Measurements from ENCODE around the gene KIF5B. TPM values are rescaled to one million over a fixed set of nuclear protein-coding genes. Genes with fewer than 3 reads are reported as not detected.
A peak's percentile ranks its signal among the peaks of the same experiment; 100 is the strongest.

The KIF5B gene
- total and polyA plus RNA-seq, 9 of the 15 experiments (the other 6 are each of a cell fraction or from before 2014, with no cell fraction given), result 24.4 to 94.4 (median 68.9) TPM

- in situ Hi-C loops (cut with MboI), result loop anchor here (10.0 kb wide), 1 partner anchor 288 kb away; the partner anchor contains the start of gene EPC1
- no TSS peak for BruUV-seq (replicated peaks)
- DNase-seq (ENCODE audit: extremely low read depth in 1 of 4, low spot score in 3 of 4) (peak in 1 of 4 experiments; percentile 18), FAIRE-seq (no peak), ATAC-seq (no peak)
- Histone ChIP-seq H3K27me3 (ENCODE audit: control insufficient read depth in 2 of 2, insufficient read depth in 2 of 2, low read length in 2 of 2) (no peaks in the 10 kb centered on the region), H3K4me1 (replicated peaks in 1 of 2; ENCODE audit: control insufficient read depth in 2 of 2, insufficient read depth in 2 of 2, low read length in 2 of 2) (peaks cover 12 to 43% of the 10 kb centered on the region in 2 experiments), H3K36me3 (ENCODE audit: control insufficient read depth, insufficient read depth, low read length) (peaks cover 16% of the 10 kb centered on the region; the same call in 2 of the 3 replicates), H3K9ac (ENCODE audit: insufficient read depth in 1 of 2, low read depth in 2 of 2, low read length in 2 of 2) (peak overlapping the region; percentile 81 to 87; a peak in 3 of 4 replicates), H2AFZ (ENCODE audit: low read depth, low read length) (peak overlapping the region; percentile 99), H3K79me2 (ENCODE audit: control insufficient read depth, insufficient read depth, low read length) (peaks cover 50% of the 10 kb centered on the region), H3K27ac (ENCODE audit: extremely low read depth, low read depth, low read length) (peak overlapping the region; percentile 95; the same call in 1 of the 3 replicates), H3K9me3 (replicated peaks; ENCODE audit: control insufficient read depth, insufficient read depth, low read depth, low read length) (no peaks in the 10 kb centered on the region), H3K9me1 (ENCODE audit: control insufficient read depth, insufficient read depth, low read length) (peaks cover 3% of the 10 kb centered on the region), H3K4me2 (ENCODE audit: insufficient read depth, low read length) (peak overlapping the region; percentile 93), H3K4me3 (peak overlapping the region; percentile 95), H4K20me1 (replicated peaks; ENCODE audit: control insufficient read depth, insufficient read depth, low read length) (peaks cover 29% of the 10 kb centered on the region)
- 26% methylated on average over 8 of the region's 8 CpGs for WGBS (ENCODE audit: insufficient coverage, low coverage, missing lambda C conversion rate)
- POLR2A ChIA-PET, result interaction anchor here (0.9 to 1.7 kb wide), 2 partner anchors 17 to 39 kb away, joined by 3 read pairs; no protein-coding TSS in a partner anchor
- intact Hi-C loops (cut with micrococcal nuclease), result loop anchor here (10.0 kb wide), 1 partner anchor 88 kb away; no protein-coding TSS in a partner anchor
- CTCF ChIA-PET (ENCODE audit: low intra/inter-chr PET ratio), result interaction anchor here (0.6 kb wide), 1 partner anchor 18 kb away, joined by 3 read pairs; no protein-coding TSS in a partner anchor
- TF ChIP-seq CTBP1 (IDR thresholded peaks at IDR 0.05; ENCODE audit: borderline replicate concordance), result 0 out of 2 replicates have a peak, but pooled peaks have one; percentile 2
- no peak for TF ChIP-seq NFRKB (IDR thresholded peaks at IDR 0.05; ENCODE audit: low read depth)
- TF ChIP-seq BCL6 (CRISPR knock-in tag; IDR thresholded peaks at IDR 0.05), result no peak
- TF ChIP-seq YY1 (IDR thresholded peaks at IDR 0.05; ENCODE audit: borderline replicate concordance in 1 of 3, control insufficient read depth in 1 of 3, extremely low read depth in 1 of 3, insufficient read depth in 3 of 3, insufficient read length in 1 of 3, insufficient replicate concordance in 2 of 3, low read depth in 1 of 3, low read length in 2 of 3), result no peak
- no peak for TF ChIP-seq CEBPG (CRISPR knock-in tag; IDR thresholded peaks at IDR 0.05)
- TF ChIP-seq CEBPG (tag; conservative IDR thresholded peaks at IDR 0.05 in 1 of 2, IDR thresholded peaks at IDR 0.05 in 1 of 2), result no peak
- 0 out of 2 replicates have a peak, but pooled peaks have one; percentile 19 for TF ChIP-seq MGA (IDR thresholded peaks at IDR 0.05)
- no peak for TF ChIP-seq ZBTB7A (IDR thresholded peaks at IDR 0.05; ENCODE audit: borderline replicate concordance, control insufficient read depth, low read depth, low read length)
These were observed 779 bp upstream of the KIF5B start for GRCh38 chr10:32057036-32057372.

Data from K562 (cell line).